H4 (cell line): Measurements from ENCODE around the gene F7. TPM values are rescaled to one million over a fixed set of nuclear protein-coding genes. Genes with fewer than 3 reads are reported as not detected.

Experiments used
- total RNA-seq: library from RNA; depleted of rRNA; stranded (reverse); fragments of >200 nt; shearing (Covaris generic); gene quantifications from 2 replicates; pipeline ENCODE4 v1.2.3, GENCODE V29; 2014; rRNA removed

The F7 gene
- total RNA-seq, 1 experiment from 2014 or later, result not detected

Other genes with a start within 250 kb of the F7 start
- 4.5 and 13.1 TPM in 2 replicates for gene MCF2L, start 136.6 kb upstream of the F7 start, total RNA-seq
- gene F10, start 17.0 kb downstream of the F7 start, total RNA-seq, result not detected in 2 replicates
- gene PROZ, start 52.9 kb downstream of the F7 start, total RNA-seq, result not detected in 2 replicates
- gene PCID2, start 102.9 kb downstream of the F7 start, total RNA-seq, result 62.4 and 68.1 TPM in 2 replicates
- 61.0 and 62.3 TPM in 2 replicates for gene CUL4A, start 103.8 kb downstream of the F7 start, total RNA-seq
- gene LAMP1, start 191.4 kb downstream of the F7 start, total RNA-seq, result 77.3 and 82.2 TPM in 2 replicates